ENCODE measurements around the gene MAN1B1.
"Not testable (repeated sequence)": the region's sequence is repeated elsewhere in the genome, so short reads cannot be mapped to it uniquely, and the experiment has no call there.

The MAN1B1 gene

DNA sequence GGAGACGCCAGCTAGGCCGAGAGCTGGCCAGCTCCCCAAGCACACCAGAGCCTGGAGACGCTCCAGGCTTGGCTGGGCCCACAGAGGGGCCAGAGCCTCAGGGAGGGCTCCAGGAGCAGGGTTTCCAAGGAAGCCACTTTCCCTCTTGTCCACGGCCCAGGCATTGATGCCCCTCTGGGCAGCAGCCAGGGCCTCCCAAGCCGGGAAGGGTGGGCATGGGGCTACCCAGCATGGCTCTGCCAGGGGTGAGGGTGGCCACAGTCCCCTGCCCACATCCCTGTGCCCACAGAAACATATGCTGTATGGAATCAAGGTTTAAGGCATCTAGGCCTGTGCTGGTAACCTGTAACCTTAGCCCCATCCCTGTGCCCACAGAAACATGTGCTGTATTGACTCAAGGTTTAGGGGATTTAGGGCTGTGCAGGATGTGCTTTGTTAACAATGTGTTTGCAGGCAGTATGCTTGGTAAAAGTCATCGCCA, 29.3 kb downstream of the MAN1B1 start:
- DNase-seq (ENCODE audit: low spot score) = no peak
- Histone ChIP-seq H3K4me3 (no peak overlapping the region), H3K27ac (peak overlapping the region in 1 of 2 donors; percentile 74)
- no peak for TF ChIP-seq CTCF (IDR thresholded peaks at IDR 0.05)

GRCh38 chr9:137116728-137117127, 29.9 kb downstream of the MAN1B1 start:
- DNase-seq (ENCODE audit: low spot score) = no peak
- TF ChIP-seq CTCF (IDR thresholded peaks at IDR 0.05) = no peak
- H3K27ac ChIP-seq = peak overlapping the region in 1 of 2 donors; percentile 74
- no peak overlapping the region for H3K4me3 ChIP-seq

- no peak for TF ChIP-seq CTCF (IDR thresholded peaks at IDR 0.05)
- Histone ChIP-seq H3K27ac (peak overlapping the region in 1 of 2 donors; percentile 74), H3K4me3 (no peak overlapping the region)
- DNase-seq (ENCODE audit: low spot score) = no peak
Observed at GRCh38 chr9:137117269-137117731, 30.5 kb downstream of the MAN1B1 start.

DNA sequence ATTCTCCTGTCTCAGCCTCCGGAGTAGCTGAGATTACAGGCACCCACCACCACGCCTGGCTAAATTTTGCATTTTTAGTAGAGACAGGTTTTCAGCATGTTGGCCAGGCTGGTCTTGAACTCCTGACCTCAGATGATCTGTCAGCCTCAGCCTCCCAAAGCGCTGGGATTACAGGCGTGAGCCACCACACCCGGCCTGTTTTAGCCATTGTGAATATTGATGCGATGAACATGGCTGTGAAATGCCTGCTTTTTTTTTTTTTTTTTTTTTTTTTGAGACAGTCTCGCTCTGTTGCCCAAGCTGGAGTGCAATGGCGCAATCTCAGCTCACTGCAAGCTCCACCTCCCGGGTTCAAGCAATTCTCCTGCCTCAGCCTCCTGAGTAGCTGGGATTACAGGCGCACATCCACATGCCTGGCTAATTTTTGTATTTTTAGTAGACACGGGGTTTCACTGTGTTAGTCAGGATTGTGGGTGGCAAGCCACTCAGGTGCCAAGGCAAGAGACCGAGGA, 31.4 kb downstream of the MAN1B1 start:
- H3K27ac ChIP-seq; DNase-seq (ENCODE audit: low spot score); H3K4me3 ChIP-seq: not testable (repeated sequence)

GRCh38 chr9:137121927-137122795, 35.4 kb downstream of the MAN1B1 start:
- not testable (repeated sequence) for H3K4me3 ChIP-seq; H3K27ac ChIP-seq; DNase-seq (ENCODE audit: low spot score)

GRCh38 chr9:137122796-137123467, 36.1 kb downstream of the MAN1B1 start:
- not testable (repeated sequence) for DNase-seq (ENCODE audit: low spot score); H3K27ac ChIP-seq; H3K4me3 ChIP-seq

GRCh38 chr9:137123468-137123837, 36.7 kb downstream of the MAN1B1 start:
- Histone ChIP-seq H3K4me3 (no peak overlapping the region), H3K27ac (no peak overlapping the region)
- DNase-seq (ENCODE audit: low spot score) = no peak
- TF ChIP-seq CTCF (IDR thresholded peaks at IDR 0.05) = no peak

DNA sequence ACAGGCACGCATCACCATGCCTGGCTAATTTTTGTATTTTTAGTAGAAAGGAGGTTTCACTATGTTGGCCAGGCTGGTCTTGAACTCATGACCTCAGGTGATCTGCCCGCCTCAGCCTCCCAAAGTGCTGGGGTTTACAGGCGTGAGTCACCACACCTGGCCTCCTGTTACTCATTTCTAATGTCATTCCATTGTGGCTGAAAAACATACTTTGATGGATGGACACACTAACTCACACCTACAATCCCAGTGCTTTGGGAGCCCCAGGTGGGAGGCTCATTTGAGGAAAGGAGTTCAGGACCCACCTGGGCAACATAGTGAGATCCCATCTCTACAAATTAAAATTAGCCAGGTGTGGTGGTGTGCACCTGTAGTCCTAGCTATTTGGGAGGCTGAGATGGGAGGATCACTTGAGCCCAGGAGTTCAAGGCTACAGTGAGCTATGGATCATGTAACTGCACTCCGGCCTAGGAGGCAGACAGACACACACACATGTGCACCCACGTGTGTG, 37.2 kb downstream of the MAN1B1 start:
- not testable (repeated sequence) for DNase-seq (ENCODE audit: low spot score); H3K4me3 ChIP-seq; H3K27ac ChIP-seq

DNA sequence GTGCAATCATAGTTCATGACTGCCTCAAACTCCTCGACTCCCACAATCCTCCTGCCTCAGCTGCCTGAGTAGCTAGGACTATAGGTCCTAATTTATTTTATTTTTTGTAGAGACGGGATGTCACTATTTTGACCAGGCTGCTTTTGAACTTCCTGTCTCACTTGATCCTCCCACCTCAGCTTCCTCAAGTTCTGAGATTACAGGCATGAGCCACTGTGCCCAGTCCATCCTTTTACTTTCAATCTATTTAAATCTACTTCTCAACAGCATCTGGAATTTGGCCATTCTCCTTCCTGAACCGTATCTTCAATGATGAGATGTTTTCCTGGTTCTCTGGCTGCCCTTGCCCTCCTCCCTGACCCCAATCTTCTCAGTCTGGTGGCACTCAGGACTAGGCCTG, 40.0 kb downstream of the MAN1B1 start:
- no peak for DNase-seq (ENCODE audit: low spot score)
- peak overlapping the region in 1 of 2 donors; percentile 74 for H3K27ac ChIP-seq
- TF ChIP-seq CTCF (IDR thresholded peaks at IDR 0.05) = no peak
- peak overlapping the region; percentile 57 for H3K4me3 ChIP-seq
